Measurements from ENCODE around the gene MAN2A1. TPM values are rescaled to one million over a fixed set of nuclear protein-coding genes. Genes with fewer than 3 reads are reported as not detected.
A peak's percentile ranks its signal among the peaks of the same experiment; 100 is the strongest.

Gene MAN2A1
- total RNA-seq, 1 donor from 2014 or later = 85.0 TPM

- Histone ChIP-seq H3K36me3 (ENCODE audit: control insufficient read depth, insufficient read depth, low read length) (no peaks in the 10 kb centered on the region), H3K4me3 (ENCODE audit: low read depth, low read length) (no peak overlapping the region), H3K27me3 (ENCODE audit: control insufficient read depth, insufficient read depth, low read length) (no peaks in the 10 kb centered on the region)
- no peak for TF ChIP-seq CTCF (IDR thresholded peaks at IDR 0.05; ENCODE audit: insufficient read depth, low read length, severe bottlenecking)
- FAIRE-seq (peak; percentile 83), DNase-seq (ENCODE audit: low read depth) (no peak)
Measured at GRCh38 chr5:109898269-109899162, 208.8 kb downstream of the MAN2A1 start.

- Histone ChIP-seq H3K36me3 (ENCODE audit: control insufficient read depth, insufficient read depth, low read length) (no peaks in the 10 kb centered on the region), H3K27me3 (ENCODE audit: control insufficient read depth, insufficient read depth, low read length) (no peaks in the 10 kb centered on the region), H3K4me3 (ENCODE audit: low read depth, low read length) (no peak overlapping the region)
- FAIRE-seq (no peak), DNase-seq (ENCODE audit: low read depth) (no peak)
- TF ChIP-seq CTCF (IDR thresholded peaks at IDR 0.05; ENCODE audit: insufficient read depth, low read length, severe bottlenecking) = no peak
Measured at GRCh38 chr5:109899163-109899535, 209.4 kb downstream of the MAN2A1 start.

- no peak for FAIRE-seq
- TF ChIP-seq CTCF (IDR thresholded peaks at IDR 0.05; ENCODE audit: insufficient read depth, low read length, severe bottlenecking) = no peak
- H3K36me3 ChIP-seq (ENCODE audit: control insufficient read depth, insufficient read depth, low read length) = no peaks in the 10 kb centered on the region
Measured at GRCh38 chr5:109900461-109900860, 210.7 kb downstream of the MAN2A1 start.

GRCh38 chr5:109900911-109901627 is 211.3 kb downstream of the MAN2A1 start:
- no peaks in the 10 kb centered on the region for H3K36me3 ChIP-seq (ENCODE audit: control insufficient read depth, insufficient read depth, low read length)
- TF ChIP-seq CTCF (IDR thresholded peaks at IDR 0.05; ENCODE audit: insufficient read depth, low read length, severe bottlenecking) = no peak
- FAIRE-seq (no peak), DNase-seq (ENCODE audit: low read depth) (no peak)
- no peak overlapping the region for H3K4me3 ChIP-seq (ENCODE audit: low read depth, low read length)
- H3K27me3 ChIP-seq (ENCODE audit: control insufficient read depth, insufficient read depth, low read length) = no peaks in the 10 kb centered on the region

More at GRCh38 chr5:109900461-109900860, 210.7 kb downstream of the MAN2A1 start:
- DNase-seq (ENCODE audit: low read depth) = no peak
- Histone ChIP-seq H3K27me3 (ENCODE audit: control insufficient read depth, insufficient read depth, low read length) (no peaks in the 10 kb centered on the region), H3K4me3 (ENCODE audit: low read depth, low read length) (no peak overlapping the region)

- no peak for TF ChIP-seq CTCF (IDR thresholded peaks at IDR 0.05; ENCODE audit: insufficient read depth, low read length, severe bottlenecking)
- Histone ChIP-seq H3K36me3 (ENCODE audit: control insufficient read depth, insufficient read depth, low read length) (no peaks in the 10 kb centered on the region), H3K4me3 (ENCODE audit: low read depth, low read length) (no peak overlapping the region), H3K27me3 (ENCODE audit: control insufficient read depth, insufficient read depth, low read length) (no peaks in the 10 kb centered on the region)
- DNase-seq (ENCODE audit: low read depth) = no peak
- no peak for FAIRE-seq
Measured at GRCh38 chr5:109901628-109901981, 211.9 kb downstream of the MAN2A1 start.

Data from bronchial epithelial cell (primary cell).